Mesenchymal stem cell (in vitro differentiated cells and primary cell): ENCODE results near the gene NAMPT.
A peak's percentile ranks its signal among the peaks of the same experiment; 100 is the strongest.

ENCODE experiments used
- DNase-seq: peaks from one replicate; pipeline ENCODE4 v3.0.0-alpha.2; 2013
- H2AFZ ChIP-seq: one replicate; pipeline ENCODE4 v1.6.1; 2013; ENCODE audit warnings: low read depth, mild to moderate bottlenecking, control low read depth, inconsistent platforms, low read length, moderate library complexity
- H2AK5ac ChIP-seq: 2 replicates; pipeline ENCODE4 v1.6.1; 2013; ENCODE audit warnings: low read length, moderate library complexity, mild to moderate bottlenecking, inconsistent platforms; ENCODE audit not compliant: severe bottlenecking
- H2BK120ac ChIP-seq: one replicate; pipeline ENCODE4 v1.6.1; 2013; ENCODE audit warnings: low read depth, mild to moderate bottlenecking, inconsistent platforms, low read length, moderate library complexity
- H2BK12ac ChIP-seq, 2 experiments: one replicate each; pipeline ENCODE4 v1.6.1; 2013; ENCODE audit warnings: inconsistent platforms in 2 of 2, low read length in 2 of 2, mild to moderate bottlenecking in 2 of 2, moderate library complexity in 2 of 2, control low read depth in 1 of 2
- H2BK15ac ChIP-seq: one replicate; pipeline ENCODE4 v1.6.1; 2013; ENCODE audit warnings: mild to moderate bottlenecking, low read depth, inconsistent platforms; ENCODE audit not compliant: poor library complexity, severe bottlenecking
- H2BK5ac ChIP-seq: 2 replicates; pipeline ENCODE4 v1.6.1; 2013; ENCODE audit warnings: low read depth, mild to moderate bottlenecking, low read length, control low read depth, inconsistent platforms; ENCODE audit not compliant: poor library complexity, severe bottlenecking
- H3K14ac ChIP-seq, 2 experiments: one replicate each; pipeline ENCODE4 v1.6.1; 2013; ENCODE audit warnings: inconsistent platforms in 2 of 2, low read length in 2 of 2, control low read depth in 1 of 2, mild to moderate bottlenecking in 1 of 2, moderate library complexity in 1 of 2
- H3K18ac ChIP-seq, 2 experiments: one replicate each; pipeline ENCODE4 v1.6.1; 2013; ENCODE audit warnings: inconsistent platforms in 2 of 2, low read length in 2 of 2, control low read depth in 1 of 2, low read depth in 1 of 2, mild to moderate bottlenecking in 1 of 2
- H3K23ac ChIP-seq, 2 experiments: one replicate each; pipeline ENCODE4 v1.6.1; 2013; ENCODE audit warnings: inconsistent platforms in 2 of 2, low read length in 2 of 2, mild to moderate bottlenecking in 2 of 2, moderate library complexity in 2 of 2, control low read depth in 1 of 2
- H3K27ac ChIP-seq: 2 replicates; pipeline ENCODE4 v1.5.1; 2013; ENCODE audit warnings: mild to moderate bottlenecking, moderate library complexity, low read length, control low read depth, inconsistent platforms; ENCODE audit not compliant: poor library complexity, severe bottlenecking
- H3K27me3 ChIP-seq, 2 experiments: 2 replicates each; pipeline versions ENCODE4 v1.6.1 to v1.7.0; 2013; ENCODE audit warnings: low read length in 2 of 2, mild to moderate bottlenecking in 2 of 2, moderate library complexity in 2 of 2, control low read depth in 1 of 2, inconsistent platforms in 1 of 2; ENCODE audit not compliant: control insufficient read depth in 1 of 2, insufficient read depth in 1 of 2
- H3K36me3 ChIP-seq, 2 experiments: 2 replicates each; pipeline versions ENCODE4 v1.6.1 to v1.7.0; 2013; ENCODE audit warnings: low read length in 2 of 2, control low read depth in 1 of 2, inconsistent platforms in 1 of 2, low read depth in 1 of 2, mild to moderate bottlenecking in 1 of 2; ENCODE audit not compliant: insufficient read depth in 2 of 2, control insufficient read depth in 1 of 2
- H3K4ac ChIP-seq, 2 experiments: one replicate each; pipeline ENCODE4 v1.6.1; 2013; ENCODE audit warnings: inconsistent platforms in 2 of 2, low read length in 2 of 2, mild to moderate bottlenecking in 2 of 2, moderate library complexity in 2 of 2, control low read depth in 1 of 2, low read depth in 1 of 2
- H3K4me1 ChIP-seq: 2 replicates; pipeline ENCODE4 v1.6.1; 2013; ENCODE audit warnings: low read depth, low read length, control low read depth; ENCODE audit not compliant: control insufficient read depth, insufficient read depth
- H3K4me2 ChIP-seq: 2 replicates; pipeline ENCODE4 v1.6.1; 2013; ENCODE audit warnings: low read length, mild to moderate bottlenecking, inconsistent platforms; ENCODE audit not compliant: poor library complexity, severe bottlenecking
- H3K4me3 ChIP-seq, 2 experiments: 2 replicates each; pipeline versions ENCODE4 v1.5.1 to v1.7.0; 2013; ENCODE audit warnings: low read length in 2 of 2, mild to moderate bottlenecking in 2 of 2, control low read depth in 1 of 2, low read depth in 1 of 2; ENCODE audit not compliant: insufficient read depth in 1 of 2
- H3K79me1 ChIP-seq: replicated peaks from 2 replicates; pipeline ENCODE4 v1.6.1; 2013; ENCODE audit warnings: mild to moderate bottlenecking, control low read depth, low read length, inconsistent platforms; ENCODE audit not compliant: poor library complexity, severe bottlenecking
- H3K9ac ChIP-seq: 2 replicates; pipeline ENCODE4 v1.7.0; 2013; ENCODE audit warnings: mild to moderate bottlenecking, low read length, moderate library complexity
- H3K9me3 ChIP-seq: 2 replicates; pipeline ENCODE4 v1.7.0; 2013; ENCODE audit warnings: mild to moderate bottlenecking, low read length; ENCODE audit not compliant: control insufficient read depth
- H4K8ac ChIP-seq: one replicate; pipeline ENCODE4 v1.6.1; 2013; ENCODE audit warnings: inconsistent platforms, mild to moderate bottlenecking, low read length, moderate library complexity
- H4K91ac ChIP-seq: one replicate; pipeline ENCODE4 v1.6.1; 2013; ENCODE audit warnings: mild to moderate bottlenecking, low read length, inconsistent platforms
- WGBS: methylation state at CpG from one replicate; pipeline ENCODE4 v1.1.7; 2013; ENCODE audit warnings: mixed read lengths; 5-methylcytosine and 5-hydroxymethylcytosine counted together

NAMPT gene

DNA sequence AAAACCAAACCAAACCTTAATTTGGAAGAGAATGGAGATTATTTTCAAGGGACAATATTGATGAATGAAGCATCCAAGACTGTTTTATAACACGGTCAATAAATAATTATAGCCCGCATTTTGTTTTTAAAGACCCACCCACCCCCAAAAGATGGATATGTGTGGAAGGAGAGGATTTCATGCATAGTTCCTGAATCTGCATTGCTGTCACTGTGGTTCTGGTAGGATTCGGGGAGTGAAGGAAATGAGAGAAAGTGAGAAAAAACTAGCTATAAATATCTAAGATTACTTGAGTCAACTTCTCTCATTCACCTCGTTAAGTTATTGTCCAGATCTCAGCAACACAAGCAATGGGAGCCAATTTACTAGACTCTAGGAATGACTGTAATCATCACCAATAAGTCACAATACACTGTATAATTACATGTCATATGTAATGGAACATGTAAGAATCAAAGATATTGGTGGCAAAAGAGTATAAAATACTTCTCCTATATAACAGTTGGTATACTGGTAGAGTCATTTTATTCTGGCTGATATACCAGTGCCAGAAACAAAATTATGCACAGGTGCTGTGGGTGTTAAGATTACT is 30.2 kb downstream of the NAMPT start:
- Histone ChIP-seq H2BK120ac (no peak overlapping the region), H2BK5ac (no peak overlapping the region), H3K23ac (no peak overlapping the region), H3K36me3 (peaks cover 7 to 92% of the 10 kb centered on the region in 2 experiments), H3K27me3 (no peaks in the 10 kb centered on the region), H3K9ac (no peak overlapping the region), H2AK5ac (no peak overlapping the region), H2AFZ (no peak overlapping the region), H3K4ac (no peak overlapping the region), H3K79me1 (peaks cover 4% of the 10 kb centered on the region), H4K8ac (no peak overlapping the region), H3K4me2 (no peak overlapping the region), H3K27ac (no peak overlapping the region), H3K4me3 (no peak overlapping the region), H3K14ac (no peak overlapping the region), H3K4me1 (no peaks in the 10 kb centered on the region), H3K9me3 (no peaks in the 10 kb centered on the region), H2BK12ac (no peak overlapping the region), H4K91ac (no peak overlapping the region), H2BK15ac (no peak overlapping the region), H3K18ac (no peak overlapping the region)
- WGBS, result 100% methylated on average over 1 of the region's 4 CpGs
- no peak for DNase-seq

DNA sequence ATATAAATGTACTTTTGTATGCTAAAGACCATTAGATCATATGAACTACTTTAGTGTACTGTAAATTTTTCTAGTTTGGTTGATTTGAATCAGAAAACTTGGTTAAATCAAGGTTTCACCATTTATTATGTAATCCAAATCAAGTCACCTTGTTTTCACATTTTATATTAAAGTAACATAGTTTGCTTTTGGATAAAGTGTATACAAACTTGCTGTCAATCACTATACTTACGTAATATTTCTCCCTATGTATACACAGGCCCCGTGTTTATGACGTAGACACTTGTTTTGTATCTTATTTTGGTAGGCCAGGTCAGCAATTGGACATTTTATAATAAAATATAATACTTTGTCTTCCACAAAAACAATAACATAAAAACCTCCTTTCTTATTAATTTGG is 32.2 kb downstream of the NAMPT start:
- no peak for DNase-seq
- Histone ChIP-seq H3K36me3 (peaks cover under 1 to 92% of the 10 kb centered on the region in 2 experiments), H3K14ac (no peak overlapping the region), H3K9me3 (peaks cover 5% of the 10 kb centered on the region), H2BK5ac (no peak overlapping the region), H3K4me2 (no peak overlapping the region), H2BK15ac (no peak overlapping the region), H3K27ac (no peak overlapping the region), H3K18ac (no peak overlapping the region), H2AFZ (no peak overlapping the region), H2BK12ac (no peak overlapping the region), H3K27me3 (no peaks in the 10 kb centered on the region), H4K8ac (no peak overlapping the region), H2BK120ac (no peak overlapping the region), H3K4me1 (no peaks in the 10 kb centered on the region), H2AK5ac (no peak overlapping the region), H3K4ac (no peak overlapping the region), H4K91ac (no peak overlapping the region), H3K4me3 (no peak overlapping the region), H3K9ac (no peak overlapping the region), H3K79me1 (no peaks in the 10 kb centered on the region), H3K23ac (no peak overlapping the region)
- no CpG with 5 or more reads among the region's 3 CpGs for WGBS

DNA sequence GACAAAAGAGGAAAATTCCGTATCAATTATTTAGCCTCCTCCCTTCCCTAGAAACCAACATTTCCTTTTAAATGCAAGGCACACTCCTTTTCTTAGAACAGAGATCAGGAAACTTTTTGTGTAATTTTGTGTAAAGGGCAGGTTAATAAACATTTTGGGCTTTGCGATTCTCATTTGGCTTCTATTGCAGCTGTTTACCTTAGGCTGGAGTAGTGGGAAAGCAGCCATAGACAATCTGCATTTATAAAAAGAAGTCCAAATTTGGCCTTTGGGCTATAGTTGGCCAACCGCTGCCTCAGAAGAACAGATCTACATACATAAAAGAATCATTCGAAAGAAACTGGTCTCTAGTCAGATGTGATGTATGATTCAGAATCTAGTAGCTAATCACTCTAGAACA is 35.3 kb downstream of the NAMPT start:
- 86% methylated on average over 1 of the region's 4 CpGs for WGBS
- Histone ChIP-seq H3K23ac (no peak overlapping the region), H3K4me2 (no peak overlapping the region), H3K4ac (no peak overlapping the region), H3K9me3 (peaks cover 13% of the 10 kb centered on the region), H2BK15ac (no peak overlapping the region), H3K27me3 (no peaks in the 10 kb centered on the region), H4K8ac (no peak overlapping the region), H2AFZ (no peak overlapping the region), H2BK120ac (no peak overlapping the region), H3K9ac (no peak overlapping the region), H3K27ac (no peak overlapping the region), H3K4me1 (no peaks in the 10 kb centered on the region), H2AK5ac (no peak overlapping the region), H3K18ac (no peak overlapping the region), H2BK5ac (no peak overlapping the region), H3K79me1 (no peaks in the 10 kb centered on the region), H2BK12ac (no peak overlapping the region), H4K91ac (no peak overlapping the region), H3K4me3 (no peak overlapping the region), H3K36me3 (peaks cover 0 to 71% of the 10 kb centered on the region in 2 experiments), H3K14ac (no peak overlapping the region)
- DNase-seq, result no peak

DNA sequence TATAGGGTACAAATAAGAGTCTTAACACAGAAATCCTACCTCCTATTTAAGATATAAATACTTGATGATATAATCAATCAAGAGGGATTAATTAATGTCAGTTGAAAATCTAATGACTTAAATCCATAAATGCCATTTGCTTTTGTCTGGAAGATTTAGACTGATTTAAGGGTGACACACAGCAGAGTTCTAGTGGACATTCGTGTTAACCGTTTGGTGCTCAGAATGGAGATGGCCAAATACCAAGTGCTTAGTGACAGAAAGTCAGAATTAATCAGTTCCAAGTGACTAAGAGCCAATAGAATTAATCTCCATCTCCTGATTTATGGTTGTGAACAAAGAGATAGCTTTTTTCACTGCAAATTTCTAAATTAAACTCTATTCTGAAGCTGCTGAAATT is 36.2 kb downstream of the NAMPT start:
- Histone ChIP-seq H2AFZ (no peak overlapping the region), H3K9ac (no peak overlapping the region), H3K4me1 (no peaks in the 10 kb centered on the region), H3K23ac (no peak overlapping the region), H3K4me2 (no peak overlapping the region), H4K8ac (no peak overlapping the region), H3K4ac (no peak overlapping the region), H2BK120ac (no peak overlapping the region), H2BK15ac (no peak overlapping the region), H3K79me1 (no peaks in the 10 kb centered on the region), H4K91ac (no peak overlapping the region), H3K9me3 (peaks cover 13% of the 10 kb centered on the region), H2AK5ac (no peak overlapping the region), H3K36me3 (peaks cover 0 to 62% of the 10 kb centered on the region in 2 experiments), H3K14ac (no peak overlapping the region), H2BK5ac (no peak overlapping the region), H3K27ac (no peak overlapping the region), H2BK12ac (no peak overlapping the region), H3K27me3 (no peaks in the 10 kb centered on the region), H3K4me3 (no peak overlapping the region), H3K18ac (no peak overlapping the region)
- DNase-seq, result peak; percentile 30
- WGBS, result 95% methylated on average over 2 of the region's 2 CpGs
